Ovary (tissue), 3 donors: ENCODE measurements around the gene BORCS6.

Source experiments
- CTCF ChIP-seq, 3 donors: fragments of 450-650 bp in 2 of 3; fragments of 200-600 bp in 1 of 3; IDR thresholded peaks; one replicate each; pipeline versions ENCODE4 v1.5.1 to v1.8.0; 2016 to 2022; ENCODE audit warnings: antibody characterized with exemption in 3 of 3, mild to moderate bottlenecking in 1 of 3
- POLR2A ChIP-seq: fragments of 450-650 bp; IDR thresholded peaks from one replicate; pipeline ENCODE4 v1.6.1; 2017; ENCODE audit warnings: antibody characterized with exemption, mild to moderate bottlenecking, moderate library complexity
- donor health status: DM: no; HTN: no; CAD: no.

- peak in 1 of 3 donors; percentile 12 for TF ChIP-seq CTCF (IDR thresholded peaks at IDR 0.05)
- TF ChIP-seq POLR2A: peak; percentile 11
Observed at GRCh38 chr17:8220783-8221662, 31.0 kb upstream of the BORCS6 start.
